C4-2B (cell line): ENCODE measurements around the gene ZGPAT.

Experiments
- CTCF ChIP-seq: fragments of 450-650 bp; conservative IDR thresholded peaks from 2 replicates; pipeline ENCODE4 v1.5.1; 2017; ENCODE audit warnings: mild to moderate bottlenecking
- ZFX ChIP-seq: fragments of 450-650 bp; IDR thresholded peaks from 2 replicates; pipeline ENCODE4 v1.6.1; 2017

DNA sequence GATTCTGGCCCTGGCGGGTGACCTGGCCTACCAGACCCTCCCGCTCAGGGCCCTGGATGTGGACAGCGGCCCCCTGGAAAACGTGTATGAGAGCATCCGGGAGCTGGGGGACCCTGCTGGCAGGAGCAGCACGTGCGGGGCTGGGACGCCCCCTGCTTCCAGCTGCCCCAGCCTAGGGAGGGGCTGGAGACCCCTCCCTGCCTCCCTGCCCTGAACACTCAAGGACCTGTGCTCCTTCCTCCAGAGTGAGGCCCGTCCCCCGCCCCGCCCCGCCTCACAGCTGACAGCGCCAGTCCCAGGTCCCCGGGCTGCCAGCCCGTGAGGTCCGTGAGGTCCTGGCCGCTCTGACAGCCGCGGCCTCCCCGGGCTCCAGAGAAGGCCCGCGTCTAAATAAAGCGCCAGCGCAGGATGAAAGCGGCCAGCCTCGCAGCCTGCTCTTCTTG is 30.9 kb downstream of the ZGPAT start:
- TF ChIP-seq CTCF, result no peak
- TF ChIP-seq ZFX, result no peak
